H9 (cell line): ENCODE results near the gene GLS. TPM values are rescaled to one million over a fixed set of nuclear protein-coding genes. Genes with fewer than 3 reads are reported as not detected.

Experiments used
- DNase-seq: peaks from one replicate; pipeline ENCODE4 v3.0.0-alpha.2; 2017
- H2AFZ ChIP-seq: one replicate; pipeline ENCODE4 v1.6.1; 2013; ENCODE audit warnings: mild to moderate bottlenecking, low read length, control low read depth, moderate library complexity
- H2AK5ac ChIP-seq: 2 replicates; pipeline ENCODE4 v1.6.1; 2013; ENCODE audit warnings: low read length, control low read depth, mixed read lengths; ENCODE audit not compliant: insufficient read length
- H2BK120ac ChIP-seq: one replicate; pipeline ENCODE4 v1.6.1; 2013; ENCODE audit warnings: low read depth, mild to moderate bottlenecking, low read length, control low read depth, inconsistent platforms; ENCODE audit not compliant: poor library complexity, severe bottlenecking
- H2BK12ac ChIP-seq: 2 replicates; pipeline ENCODE4 v1.6.1; 2013; ENCODE audit warnings: low read length, control low read depth, mixed read lengths, low read depth; ENCODE audit not compliant: insufficient read length
- H2BK15ac ChIP-seq: 2 replicates; pipeline ENCODE4 v1.6.1; 2013; ENCODE audit warnings: low read depth, low read length, control low read depth
- H2BK20ac ChIP-seq: one replicate; pipeline ENCODE4 v1.6.1; 2013; ENCODE audit warnings: low read depth, mild to moderate bottlenecking, low read length, control low read depth, inconsistent platforms; ENCODE audit not compliant: poor library complexity, severe bottlenecking
- H2BK5ac ChIP-seq: 2 replicates; pipeline ENCODE4 v1.6.1; 2013; ENCODE audit warnings: low read length, control low read depth, mixed read lengths; ENCODE audit not compliant: insufficient read length
- H3K14ac ChIP-seq: 2 replicates; pipeline ENCODE4 v1.6.1; 2013; ENCODE audit warnings: low read length, control low read depth; ENCODE audit not compliant: insufficient read depth
- H3K18ac ChIP-seq: 2 replicates; pipeline ENCODE4 v1.6.1; 2013; ENCODE audit warnings: low read depth, mild to moderate bottlenecking, mixed read lengths, low read length, control low read depth; ENCODE audit not compliant: insufficient read length
- H3K23ac ChIP-seq: 2 replicates; pipeline ENCODE4 v1.6.1; 2013; ENCODE audit warnings: low read length, control low read depth, mixed read lengths, low read depth; ENCODE audit not compliant: insufficient read length
- H3K23me2 ChIP-seq: 2 replicates; pipeline ENCODE4 v1.6.1; 2013; ENCODE audit warnings: low read depth, mild to moderate bottlenecking, mixed read lengths, low read length, control low read depth; ENCODE audit not compliant: insufficient read length, poor library complexity, severe bottlenecking
- H3K27ac ChIP-seq: 2 replicates; pipeline ENCODE4 v1.5.1; 2013; ENCODE audit warnings: low read length, control low read depth, mixed read lengths, low read depth; ENCODE audit not compliant: insufficient read length
- H3K27me3 ChIP-seq: 2 replicates; pipeline ENCODE4 v1.6.1; 2013; ENCODE audit warnings: low read length, control low read depth, inconsistent platforms; ENCODE audit not compliant: insufficient read depth
- H3K4ac ChIP-seq: 2 replicates; pipeline ENCODE4 v1.6.1; 2013; ENCODE audit warnings: low read depth, mild to moderate bottlenecking, control low read depth, inconsistent platforms, low read length, moderate library complexity
- H3K4me1 ChIP-seq: 2 replicates; pipeline ENCODE4 v1.6.1; 2013; ENCODE audit warnings: low read length, control low read depth, inconsistent platforms; ENCODE audit not compliant: insufficient read depth
- H3K4me2 ChIP-seq: 2 replicates; pipeline ENCODE4 v1.6.1; 2013; ENCODE audit warnings: low read length, control low read depth, mixed read lengths; ENCODE audit not compliant: insufficient read length, insufficient read depth
- H3K56ac ChIP-seq: 2 replicates; pipeline ENCODE4 v1.6.1; 2013; ENCODE audit warnings: low read depth, mild to moderate bottlenecking, mixed read lengths, low read length, control low read depth; ENCODE audit not compliant: insufficient read length
- H3K79me1 ChIP-seq: 2 replicates; pipeline ENCODE4 v1.6.1; 2013; ENCODE audit warnings: low read depth, mild to moderate bottlenecking, moderate library complexity, low read length, control low read depth, inconsistent platforms; ENCODE audit not compliant: insufficient read depth, poor library complexity, severe bottlenecking
- H3K79me2 ChIP-seq: 2 replicates; pipeline ENCODE4 v1.6.1; 2013; ENCODE audit warnings: low read length, control low read depth, inconsistent platforms; ENCODE audit not compliant: insufficient read depth
- H3K9ac ChIP-seq: 2 replicates; pipeline ENCODE4 v1.6.1; 2013; ENCODE audit warnings: low read length, control low read depth, mixed read lengths; ENCODE audit not compliant: insufficient read length; ENCODE audit errors: extremely low read depth
- H3K9me3 ChIP-seq: one replicate; pipeline ENCODE4 v1.6.1; 2013; ENCODE audit warnings: low read depth, low read length, inconsistent platforms; ENCODE audit not compliant: control insufficient read depth
- H3T11ph ChIP-seq: one replicate; pipeline ENCODE4 v1.6.1; 2013; ENCODE audit warnings: mild to moderate bottlenecking, low read length, control low read depth, inconsistent platforms
- H4K20me1 ChIP-seq: one replicate; pipeline ENCODE4 v1.6.1; 2013; ENCODE audit not compliant: control insufficient read depth, insufficient read length, insufficient read depth
- H4K5ac ChIP-seq: 2 replicates; pipeline ENCODE4 v1.6.1; 2013; ENCODE audit warnings: low read depth, mild to moderate bottlenecking, mixed read lengths, low read length, control low read depth; ENCODE audit not compliant: insufficient read length
- H4K8ac ChIP-seq: replicated peaks from 2 replicates; pipeline ENCODE4 v1.6.1; 2013; ENCODE audit warnings: low read length, control low read depth, mixed read lengths, low read depth; ENCODE audit not compliant: insufficient read length
- H4K91ac ChIP-seq: 2 replicates; pipeline ENCODE4 v1.6.1; 2013; ENCODE audit warnings: low read depth, mild to moderate bottlenecking, moderate library complexity, mixed read lengths, low read length, control low read depth; ENCODE audit not compliant: insufficient read length
- H3K27ac Mint-ChIP-seq, 3 experiments: 2 replicates in 2 of 3; 3 replicates in 1 of 3; pipeline ENCODE4 v1.8.0; 2020 to 2021; ENCODE audit warnings: mixed read lengths in 3 of 3, mild to moderate bottlenecking in 1 of 3, moderate library complexity in 1 of 3
- H3K27me3 Mint-ChIP-seq: 2 replicates; pipeline ENCODE4 v1.8.0; 2021; ENCODE audit warnings: low read depth, mild to moderate bottlenecking, moderate library complexity, mixed read lengths
- H3K36me3 Mint-ChIP-seq, 3 experiments: 2 replicates in 2 of 3; 3 replicates in 1 of 3; pipeline ENCODE4 v1.8.0; 2020 to 2021; ENCODE audit warnings: low read depth in 3 of 3, mixed read lengths in 3 of 3; ENCODE audit not compliant: insufficient read depth in 1 of 3
- H3K4me1 Mint-ChIP-seq, 2 experiments: 2 replicates each; pipeline ENCODE4 v1.8.0; 2020; ENCODE audit warnings: mixed read lengths in 2 of 2
- H3K4me3 Mint-ChIP-seq, 2 experiments: 2 replicates in 1 of 2; 3 replicates in 1 of 2; pipeline ENCODE4 v1.8.0; 2020 to 2021; ENCODE audit warnings: mild to moderate bottlenecking in 2 of 2, mixed read lengths in 2 of 2, moderate library complexity in 1 of 2
- H3K9me3 Mint-ChIP-seq, 2 experiments: 2 replicates in 1 of 2; 3 replicates in 1 of 2; pipeline ENCODE4 v1.8.0; 2020; ENCODE audit warnings: mild to moderate bottlenecking in 2 of 2, mixed read lengths in 2 of 2, moderate library complexity in 1 of 2
- CTCF ChIP-seq: fragments of 200-600 bp; sonication (generic); conservative IDR thresholded peaks from 3 replicates; pipeline ENCODE4 v1.8.0; 2021; ENCODE audit warnings: antibody characterized with exemption, mild to moderate bottlenecking
- WGBS: extraction: QIAGEN DNeasy Blood & Tissue Kit; methylation state at CpG from one replicate; pipeline ENCODE4 v1.1.7; 2013; ENCODE audit warnings: missing lambda C conversion rate, low lambda C conversion rate, mixed read lengths; ENCODE audit not compliant: insufficient read length; ENCODE audit errors: extremely low coverage; 5-methylcytosine and 5-hydroxymethylcytosine counted together
- total RNA-seq: library from RNA; stranded (reverse); gene quantifications from 2 replicates; pipeline ENCODE4 v1.2.1, GENCODE V29; 2021

Gene GLS
- total RNA-seq, 1 experiment from 2014 or later: 69.3 TPM

DNA sequence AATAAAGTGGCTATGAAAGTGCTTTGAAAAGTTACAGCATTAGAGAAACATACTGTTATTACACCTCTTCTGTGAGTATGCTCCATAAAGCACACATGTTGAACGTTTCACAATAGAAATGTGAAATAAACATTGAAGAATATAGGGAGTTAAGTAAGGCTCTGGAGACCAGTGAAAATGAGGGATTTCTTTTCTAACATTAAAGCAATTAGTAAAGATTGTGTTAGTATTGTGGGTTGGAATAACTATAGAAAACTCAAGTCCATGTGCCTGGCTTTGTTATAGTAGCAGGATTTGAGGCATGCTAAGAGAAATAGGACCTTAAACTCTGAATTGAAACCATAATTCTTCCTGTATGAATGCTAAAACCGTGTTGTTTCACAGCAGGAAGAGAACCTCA, 63.1 kb downstream of the GLS start:
- Histone ChIP-seq H3K56ac (no peak overlapping the region), H4K20me1 (no peaks in the 10 kb centered on the region), H3K79me1 (no peaks in the 10 kb centered on the region), H3K14ac (no peak overlapping the region), H3K27me3 (no peaks in the 10 kb centered on the region), H3K18ac (no peak overlapping the region), H4K5ac (no peak overlapping the region), H3K23ac (no peak overlapping the region), H3K4me2 (no peak overlapping the region), H3K9ac (no peak overlapping the region), H2BK5ac (no peak overlapping the region), H3K9me3 (no peaks in the 10 kb centered on the region), H3K23me2 (no peaks in the 10 kb centered on the region), H4K91ac (no peak overlapping the region), H2BK120ac (no peak overlapping the region), H3K27ac (no peak overlapping the region), H3K4me1 (no peaks in the 10 kb centered on the region; the same call in 1 of the 2 replicates), H2AK5ac (no peak overlapping the region), H2AFZ (no peak overlapping the region), H3K4ac (no peak overlapping the region), H2BK15ac (no peak overlapping the region), H3T11ph (no peak overlapping the region), H4K8ac (no peak overlapping the region), H2BK12ac (no peak overlapping the region), H3K79me2 (no peaks in the 10 kb centered on the region), H2BK20ac (no peak overlapping the region)
- H3K4me1 Mint-ChIP-seq: peaks cover 9 to 15% of the 10 kb centered on the region in 2 experiments
- no peaks in the 10 kb centered on the region for H3K9me3 Mint-ChIP-seq
- no peak overlapping the region for H3K27ac Mint-ChIP-seq
- TF ChIP-seq CTCF: no peak
- no peak overlapping the region for H3K4me3 Mint-ChIP-seq
- DNase-seq: no peak
- H3K36me3 Mint-ChIP-seq: no peaks in the 10 kb centered on the region
- WGBS: no CpG with 5 or more reads among the region's 2 CpGs
- H3K27me3 Mint-ChIP-seq: no peaks in the 10 kb centered on the region
